Measurements from ENCODE around the gene ZCCHC24. TPM values are rescaled to one million over a fixed set of nuclear protein-coding genes. Genes with fewer than 3 reads are reported as not detected.

Gene ZCCHC24
- total and polyA plus RNA-seq, 2 of the 8 experiments (the other 6 are each of a cell fraction or from before 2014, with no cell fraction given): 3.9 to 6.9 TPM

- TF ChIP-seq CHD7 (IDR thresholded peaks at IDR 0.05; ENCODE audit: insufficient replicate concordance, low read length): no peak
- TF ChIP-seq CTBP2 (IDR thresholded peaks at IDR 0.05; ENCODE audit: borderline replicate concordance, insufficient read depth, insufficient read length, low read length): no peak
- no peak for TF ChIP-seq MAFK (IDR thresholded peaks at IDR 0.05; ENCODE audit: low read depth, low read length)
- TF ChIP-seq BCL11A (IDR thresholded peaks at IDR 0.05; ENCODE audit: low read depth in 2 of 2, low read length in 2 of 2): no peak
- TF ChIP-seq ATF2 (IDR thresholded peaks at IDR 0.05; ENCODE audit: low read length): no peak
Observed at GRCh38 chr10:79458483-79458882, 13.1 kb upstream of the ZCCHC24 start (continued).
